IMR-90 (cell line): ENCODE measurements around the gene SLC16A9. TPM values are rescaled to one million over a fixed set of nuclear protein-coding genes. Genes with fewer than 3 reads are reported as not detected.

Source experiments
- ATAC-seq: fragments of 200-7000 bp; cut with Tn5 transposase; 2 replicates; pipeline ENCODE4 v1.9.1; 2020; ENCODE audit warnings: low read depth, mild to moderate bottlenecking, moderate library complexity
- BruUV-seq: library from RNA; stranded (reverse); fragments of 400-500 nt; replicated peaks from 2 replicates; lab custom pipeline; 2021; lab: Mats Ljungman, UMichigan
- CTCF ChIA-PET: fragments of 300-600 bp; formaldehyde crosslinking; extraction: SDS; loops from one replicate; lab custom pipeline; 2021; ENCODE audit warnings: antibody characterized with exemption; lab: Yijun Ruan, JAX
- POLR2A ChIA-PET: fragments of 300-600 bp; sonication (Branson Sonifier 250); formaldehyde crosslinking; loops from one replicate; lab custom pipeline; 2022; ENCODE audit warnings: antibody characterized with exemption; ENCODE audit not compliant: unreplicated experiment; lab: Charles Lee
- DNase-seq: peaks from one replicate; pipeline ENCODE4 v3.0.0; 2013
- H2AFZ ChIP-seq: replicated peaks from 2 replicates; pipeline ENCODE3; 2013; ENCODE audit warnings: low read length, mild to moderate bottlenecking; ENCODE audit not compliant: poor library complexity
- H2AK5ac ChIP-seq: 2 replicates; pipeline ENCODE4 v1.6.1; 2013; ENCODE audit warnings: low read depth, low read length, inconsistent platforms
- H2AK9ac ChIP-seq: replicated peaks from 2 replicates; pipeline ENCODE3; 2013; ENCODE audit warnings: mild to moderate bottlenecking, low read depth, low read length, moderate library complexity; ENCODE audit not compliant: poor library complexity
- H2BK120ac ChIP-seq: 2 replicates; pipeline ENCODE4 v1.6.1; 2013; ENCODE audit warnings: low read depth, low read length, inconsistent platforms
- H2BK15ac ChIP-seq: 3 replicates; pipeline ENCODE4 v1.6.1; 2013; ENCODE audit warnings: low read depth, low read length, inconsistent platforms
- H2BK20ac ChIP-seq: 2 replicates; pipeline ENCODE4 v1.6.1; 2013; ENCODE audit warnings: low read depth, mild to moderate bottlenecking, inconsistent platforms, low read length, moderate library complexity
- H2BK5ac ChIP-seq: 2 replicates; pipeline ENCODE4 v1.6.1; 2013; ENCODE audit warnings: mild to moderate bottlenecking, low read depth, low read length, inconsistent platforms; ENCODE audit not compliant: poor library complexity, severe bottlenecking
- H3K14ac ChIP-seq: replicated peaks from 2 replicates; pipeline ENCODE4 v1.6.1; 2013; ENCODE audit warnings: low read depth, low read length, inconsistent platforms
- H3K18ac ChIP-seq: 2 replicates; pipeline ENCODE4 v1.6.1; 2013; ENCODE audit warnings: low read depth, low read length, control low read depth
- H3K23ac ChIP-seq: 2 replicates; pipeline ENCODE4 v1.6.1; 2013; ENCODE audit warnings: low read depth, low read length, inconsistent platforms
- H3K27ac ChIP-seq: 2 replicates; pipeline ENCODE4 v1.5.1; 2013; ENCODE audit warnings: mild to moderate bottlenecking, control low read depth, low read length; ENCODE audit not compliant: insufficient read depth
- H3K27me3 ChIP-seq: 2 replicates; pipeline ENCODE4 v1.6.1; 2013; ENCODE audit warnings: low read length; ENCODE audit not compliant: control insufficient read depth, insufficient read depth
- H3K36me3 ChIP-seq: 2 replicates; pipeline ENCODE4 v1.6.1; 2013; ENCODE audit warnings: low read length, mixed read lengths; ENCODE audit not compliant: control insufficient read depth, insufficient read depth
- H3K4ac ChIP-seq: 2 replicates; pipeline ENCODE4 v1.6.1; 2013; ENCODE audit warnings: low read depth, low read length, inconsistent platforms
- H3K4me1 ChIP-seq: 2 replicates; pipeline ENCODE4 v1.6.1; 2013; ENCODE audit warnings: low read length, mixed read lengths; ENCODE audit not compliant: control insufficient read depth, insufficient read depth
- H3K4me2 ChIP-seq: 2 replicates; pipeline ENCODE4 v1.6.1; 2013; ENCODE audit warnings: low read depth, mild to moderate bottlenecking, control low read depth, low read length, moderate library complexity
- H3K4me3 ChIP-seq: 2 replicates; pipeline ENCODE4 v1.5.1; 2013; ENCODE audit warnings: low read depth, mild to moderate bottlenecking, control low read depth, low read length, moderate library complexity; ENCODE audit not compliant: insufficient read depth
- H3K56ac ChIP-seq: 2 replicates; pipeline ENCODE4 v1.6.1; 2013; ENCODE audit warnings: low read length, inconsistent platforms; ENCODE audit not compliant: insufficient read depth; ENCODE audit errors: extremely low read depth
- H3K79me1 ChIP-seq, 2 experiments: 2 replicates each; pipeline ENCODE4 v1.6.1; 2013; ENCODE audit warnings: low read length in 2 of 2, inconsistent platforms in 1 of 2, low read depth in 1 of 2
- H3K9ac ChIP-seq: 2 replicates; pipeline ENCODE4 v1.6.1; 2013; ENCODE audit warnings: low read depth, low read length, control low read depth
- H3K9me1 ChIP-seq: 2 replicates; pipeline ENCODE4 v1.6.1; 2013; ENCODE audit warnings: low read length, inconsistent platforms; ENCODE audit not compliant: insufficient read depth
- H3K9me3 ChIP-seq: 2 replicates; pipeline ENCODE4 v1.6.1; 2013; ENCODE audit warnings: low read length; ENCODE audit not compliant: control insufficient read depth, insufficient read depth
- H4K20me1 ChIP-seq: 2 replicates; pipeline ENCODE4 v1.6.1; 2013; ENCODE audit warnings: low read length, inconsistent platforms; ENCODE audit not compliant: insufficient read depth
- H4K5ac ChIP-seq: 2 replicates; pipeline ENCODE4 v1.6.1; 2013; ENCODE audit warnings: mild to moderate bottlenecking, low read depth, low read length, control low read depth
- H4K8ac ChIP-seq, 2 experiments: 2 replicates each; pipeline ENCODE4 v1.6.1; 2013; ENCODE audit warnings: low read depth in 2 of 2, low read length in 2 of 2, control low read depth in 1 of 2, inconsistent platforms in 1 of 2
- H4K91ac ChIP-seq: 2 replicates; pipeline ENCODE4 v1.6.1; 2013; ENCODE audit warnings: low read depth, low read length, inconsistent platforms; ENCODE audit not compliant: insufficient read depth
- CEBPB ChIP-seq: IDR thresholded peaks from 2 replicates; pipeline ENCODE4 v1.6.1; 2012; ENCODE audit warnings: low read depth, low read length, improper control_type of control experiment
- CHD1 ChIP-seq: IDR thresholded peaks from 2 replicates; pipeline ENCODE4 v1.6.1; 2012; ENCODE audit warnings: low read depth, low read length, improper control_type of control experiment
- CTCF ChIP-seq: conservative IDR thresholded peaks from 2 replicates; pipeline ENCODE4 v1.5.1; 2012; ENCODE audit warnings: mild to moderate bottlenecking, low read depth, low read length, improper control_type of control experiment
- FOS ChIP-seq: fragments of 150-350 bp; IDR thresholded peaks from 2 replicates; pipeline ENCODE4 v1.6.1; 2016; ENCODE audit warnings: low read depth, low read length
- MXI1 ChIP-seq: IDR thresholded peaks from 2 replicates; pipeline ENCODE4 v1.6.1; 2012; ENCODE audit warnings: low read depth, mild to moderate bottlenecking, low read length, moderate library complexity, borderline replicate concordance
- RCOR1 ChIP-seq: IDR thresholded peaks from 2 replicates; pipeline ENCODE4 v1.6.1; 2012; ENCODE audit warnings: mild to moderate bottlenecking, low read length, improper control_type of control experiment; ENCODE audit not compliant: insufficient replicate concordance
- WGBS, 2 experiments: methylation state at CpG; one replicate each; pipeline versions ENCODE4 v1.1.5 to v1.1.7; 2013; ENCODE audit warnings: missing lambda C conversion rate in 2 of 2; ENCODE audit not compliant: insufficient read length in 1 of 2; ENCODE audit errors: extremely low coverage in 2 of 2; 5-methylcytosine and 5-hydroxymethylcytosine counted together
- dilution Hi-C: fragments of 300-500 bp; cut with HindIII; formaldehyde crosslinking; loops from one replicate; pipeline ENCODE4 v1.14.3; 2018; ENCODE audit warnings: low sequenced_read_pairs; ENCODE audit not compliant: unreplicated experiment
- in situ Hi-C: fragments of 300-500 bp; cut with MboI; formaldehyde crosslinking; loops from 3 replicates; pipeline ENCODE4 v1.14.3; 2019; ENCODE audit warnings: low sequenced_read_pairs, inconsistent platforms, mixed read lengths
- intact Hi-C: fragments of 100-400 bp; cut with micrococcal nuclease; formaldehyde crosslinking; loops from 2 replicates; pipeline ENCODE4 v1.10.0; 2022
- polyA plus RNA-seq, 3 experiments: library from polyadenylated mRNA; depleted of rRNA; stranded (reverse); fragments of >200 nt; gene quantifications; 2 replicates each; pipeline ENCODE4 v1.2.3, GENCODE V29; 2012; ENCODE audit warnings: low replicate concordance in 1 of 3
- total RNA-seq: library from RNA; depleted of rRNA; stranded (reverse); fragments of >200 nt; gene quantifications from 2 replicates; pipeline ENCODE4 v1.2.3, GENCODE V29; 2012

SLC16A9 gene
- total and polyA plus RNA-seq, 2 of the 4 experiments (the other 2 are of a cell fraction), result 0.18 to 0.26 TPM

DNA sequence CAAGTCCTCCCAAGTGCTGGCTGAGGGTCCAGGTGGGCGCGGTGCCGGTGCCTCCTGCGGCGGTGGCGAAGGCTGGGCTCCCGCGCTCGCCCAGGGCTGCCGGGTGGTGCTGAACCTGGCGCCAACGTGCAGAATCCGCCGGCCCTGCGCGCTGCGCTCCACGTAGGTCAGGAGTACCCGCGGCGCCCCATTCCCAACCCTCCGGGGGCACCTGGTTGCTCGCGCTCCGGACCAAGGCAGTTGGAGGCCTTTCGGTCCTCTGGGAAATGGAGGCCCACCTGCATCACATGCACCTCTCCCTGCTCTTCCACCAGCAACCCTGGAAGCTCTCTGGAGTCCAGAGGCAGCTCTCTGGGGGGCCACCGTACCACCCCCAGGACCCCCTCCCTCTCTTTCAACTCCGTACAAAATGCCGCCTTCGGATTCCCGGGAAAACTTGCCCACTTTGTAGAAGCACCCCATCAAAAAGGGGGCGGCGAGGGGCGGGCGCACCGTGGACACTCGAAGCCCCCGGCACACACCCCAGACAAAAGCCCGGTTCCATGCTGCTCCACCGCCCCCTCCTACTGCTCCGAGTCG is 745 bp downstream of the SLC16A9 start:
- Histone ChIP-seq H2AFZ (peak overlapping the region; percentile 88), H3K9me3 (no peaks in the 10 kb centered on the region), H3K36me3 (no peaks in the 10 kb centered on the region), H2BK5ac (no peak overlapping the region), H2BK120ac (no peak overlapping the region), H3K27ac (no peak overlapping the region), H3K4me2 (peak overlapping the region; percentile 70; the same call in 1 of the 2 replicates), H2AK5ac (no peak overlapping the region), H4K20me1 (no peaks in the 10 kb centered on the region), H4K8ac (no peak overlapping the region), H3K56ac (no peak overlapping the region), H3K79me1 (no peaks in the 10 kb centered on the region), H3K4me3 (peak overlapping the region; percentile 42; the same call in 1 of the 2 replicates), H3K14ac (no peak overlapping the region), H3K9ac (no peak overlapping the region), H3K4ac (no peak overlapping the region), H3K27me3 (peaks cover 37% of the 10 kb centered on the region), H3K9me1 (no peaks in the 10 kb centered on the region), H2AK9ac (peak overlapping the region; percentile 49), H2BK15ac (no peak overlapping the region), H2BK20ac (no peak overlapping the region), H3K4me1 (peaks cover 3% of the 10 kb centered on the region; the same call in 1 of the 2 replicates), H3K23ac (no peak overlapping the region), H3K18ac (no peak overlapping the region), H4K91ac (no peak overlapping the region), H4K5ac (no peak overlapping the region)
- dilution Hi-C loops (no loop called here), in situ Hi-C loops (no loop called here), intact Hi-C loops (no loop called here)
- ChIA-PET CTCF (interaction anchor here (0.7 kb wide), 1 partner anchor 9 kb away, joined by 3 read pairs; no protein-coding TSS in a partner anchor), POLR2A (no interaction called here)
- TF ChIP-seq CHD1 (no peak), MXI1 (no peak), CEBPB (no peak), FOS (no peak), RCOR1 (no peak), CTCF (no peak)
- BruUV-seq, result no TSS peak
- WGBS, 2 experiments, result 0% methylated on average over 14 of the region's 42 CpGs; no CpG with 5 or more reads in 1 of the 2 experiments
- ATAC-seq (no peak), DNase-seq (no peak)
